ENCODE data around the gene ZBTB20.

The ZBTB20 gene

GRCh38 chr3:114994554-114995341 lies 152.3 kb downstream of the ZBTB20 start:
- FAIRE-seq = no peak
- DNase-seq (ENCODE audit: insufficient read length, low spot score) = no peak
- TF ChIP-seq CTCF (IDR thresholded peaks at IDR 0.05; ENCODE audit: insufficient read depth, missing control alignments) = no peak

GRCh38 chr3:114985776-114986175 lies 161.3 kb downstream of the ZBTB20 start:
- FAIRE-seq = no peak

GRCh38 chr3:114983248-114983647 lies 163.8 kb downstream of the ZBTB20 start:
- TF ChIP-seq CTCF (IDR thresholded peaks at IDR 0.05; ENCODE audit: insufficient read depth, missing control alignments) = no peak
- no peak for FAIRE-seq

More at GRCh38 chr3:114985776-114986175, 161.3 kb downstream of the ZBTB20 start:
- TF ChIP-seq CTCF (IDR thresholded peaks at IDR 0.05; ENCODE audit: insufficient read depth, missing control alignments) = no peak
- DNase-seq (ENCODE audit: insufficient read length, low spot score) = no peak

GRCh38 chr3:114974387-114974786 lies 172.7 kb downstream of the ZBTB20 start:
- FAIRE-seq = no peak
- TF ChIP-seq CTCF (IDR thresholded peaks at IDR 0.05; ENCODE audit: insufficient read depth, missing control alignments) = no peak
- no peak for DNase-seq (ENCODE audit: insufficient read length, low spot score)

More at GRCh38 chr3:114983248-114983647, 163.8 kb downstream of the ZBTB20 start:
- no peak for DNase-seq (ENCODE audit: insufficient read length, low spot score)

- DNase-seq (ENCODE audit: insufficient read length, low spot score) (no peak), FAIRE-seq (no peak)
- TF ChIP-seq CTCF (IDR thresholded peaks at IDR 0.05; ENCODE audit: insufficient read depth, missing control alignments) = no peak
These were observed 173.6 kb downstream of the ZBTB20 start for GRCh38 chr3:114973536-114973935.

- TF ChIP-seq CTCF (IDR thresholded peaks at IDR 0.05; ENCODE audit: insufficient read depth, missing control alignments) = no peak
- FAIRE-seq (no peak), DNase-seq (ENCODE audit: insufficient read length, low spot score) (no peak)
These were observed 179.9 kb downstream of the ZBTB20 start for GRCh38 chr3:114967168-114967567.

- FAIRE-seq = no peak
- TF ChIP-seq CTCF (IDR thresholded peaks at IDR 0.05; ENCODE audit: insufficient read depth, missing control alignments) = no peak
- no peak for DNase-seq (ENCODE audit: insufficient read length, low spot score)
These were observed 184.9 kb downstream of the ZBTB20 start for GRCh38 chr3:114962189-114962588.
